Hematopoietic multipotent progenitor cell treated with erythropoietin and hydrocortisone succinate and interleukin-3 and kit ligand, for 8 days (in vitro differentiated cells): Measurements from ENCODE around the gene PER1.

Experiments used
- DNase-seq: peaks from one replicate; pipeline ENCODE4 v3.0.0-alpha.2; 2015

PER1 gene

GRCh38 chr17:8164815-8165131 lies 12.6 kb upstream of the PER1 start:
- DNase-seq: no peak

DNA sequence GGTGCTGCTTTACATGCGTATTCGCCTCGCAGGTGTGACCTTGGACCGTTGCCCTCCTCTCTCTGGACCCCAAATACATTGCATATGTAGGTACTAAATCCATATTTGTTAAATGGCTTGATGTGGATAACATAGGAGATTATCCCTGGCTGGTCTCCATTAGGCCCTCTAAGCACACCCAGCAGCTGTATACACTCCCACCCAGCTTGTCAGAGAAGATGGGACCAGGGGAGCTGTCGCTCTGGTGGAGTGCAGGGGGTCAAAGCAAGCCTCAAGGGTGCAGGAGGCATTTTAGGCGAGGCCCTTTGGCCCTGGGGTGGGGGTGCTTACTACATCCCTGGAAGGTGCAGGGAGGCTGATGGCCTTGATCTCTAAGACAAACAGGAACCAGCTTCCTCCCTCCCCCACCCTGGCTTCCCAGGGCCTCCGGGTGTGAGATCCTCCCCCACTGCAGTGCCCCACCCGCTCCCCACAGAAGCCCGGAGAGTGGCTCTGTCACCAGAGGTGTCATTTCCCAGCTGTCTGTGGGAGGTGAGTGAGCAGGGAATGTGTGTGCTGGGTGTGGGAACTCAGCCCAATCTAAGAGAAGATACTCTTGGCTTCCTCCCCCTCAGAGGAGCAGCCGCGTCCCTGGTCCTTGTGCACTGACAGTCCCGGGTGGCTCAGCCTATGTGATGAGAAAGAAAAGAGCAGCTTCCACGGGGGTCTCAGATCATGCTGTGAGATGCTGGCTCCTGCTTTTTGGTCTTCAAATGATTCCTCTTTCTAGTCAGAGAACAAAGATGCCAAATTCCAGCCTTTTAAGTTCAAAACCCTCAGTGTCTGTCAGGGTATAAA lies 12.0 kb upstream of the PER1 start:
- peak; percentile 78 for DNase-seq

DNA sequence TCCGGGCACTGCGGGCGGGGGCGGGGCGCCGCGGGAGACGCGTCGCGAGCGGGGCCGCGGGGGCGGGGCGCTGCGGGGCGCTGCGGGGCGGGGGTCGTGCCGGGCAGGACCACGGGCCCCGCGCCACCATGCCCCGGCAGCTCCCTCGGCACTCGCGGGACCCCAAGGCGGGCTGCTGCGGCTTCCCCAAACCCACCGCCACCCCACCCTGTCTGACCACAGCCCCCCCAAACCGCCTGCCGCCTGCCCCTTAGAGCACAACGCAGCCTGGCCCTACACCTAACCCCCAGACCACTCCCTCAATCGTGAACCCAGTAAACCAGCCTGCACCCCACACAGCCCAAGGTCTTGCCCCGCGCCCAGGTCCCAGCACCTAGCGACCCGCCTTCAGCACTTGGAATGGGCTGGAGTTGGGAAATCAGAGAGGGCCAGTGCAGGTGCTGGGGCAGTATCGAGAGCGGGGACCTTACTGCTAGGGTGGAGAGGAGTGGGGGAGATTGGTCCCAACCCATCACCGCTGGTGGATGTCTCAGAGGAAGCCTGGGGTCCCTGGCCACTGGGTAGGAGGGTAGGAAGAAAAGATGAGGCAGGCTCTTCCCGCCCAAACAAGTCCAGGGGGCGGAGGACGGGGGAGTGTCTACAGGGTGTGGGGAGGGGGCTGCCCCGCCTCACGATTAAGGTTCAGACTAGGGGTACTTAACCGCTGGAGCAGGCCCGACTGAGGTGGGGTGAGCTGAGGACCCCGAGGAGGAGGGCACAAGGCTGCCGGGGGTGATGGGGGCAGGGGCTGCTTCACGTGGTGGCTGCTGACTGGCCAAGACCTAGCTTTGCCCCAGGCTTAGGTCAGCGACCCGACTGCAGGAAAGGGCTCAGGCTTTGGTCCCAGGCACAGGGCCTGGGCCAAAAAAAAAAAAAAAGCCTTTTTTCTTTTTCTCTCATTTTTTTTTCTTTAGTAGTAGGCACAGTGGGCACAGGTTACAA lies 11.1 kb upstream of the PER1 start:
- DNase-seq: no peak

DNA sequence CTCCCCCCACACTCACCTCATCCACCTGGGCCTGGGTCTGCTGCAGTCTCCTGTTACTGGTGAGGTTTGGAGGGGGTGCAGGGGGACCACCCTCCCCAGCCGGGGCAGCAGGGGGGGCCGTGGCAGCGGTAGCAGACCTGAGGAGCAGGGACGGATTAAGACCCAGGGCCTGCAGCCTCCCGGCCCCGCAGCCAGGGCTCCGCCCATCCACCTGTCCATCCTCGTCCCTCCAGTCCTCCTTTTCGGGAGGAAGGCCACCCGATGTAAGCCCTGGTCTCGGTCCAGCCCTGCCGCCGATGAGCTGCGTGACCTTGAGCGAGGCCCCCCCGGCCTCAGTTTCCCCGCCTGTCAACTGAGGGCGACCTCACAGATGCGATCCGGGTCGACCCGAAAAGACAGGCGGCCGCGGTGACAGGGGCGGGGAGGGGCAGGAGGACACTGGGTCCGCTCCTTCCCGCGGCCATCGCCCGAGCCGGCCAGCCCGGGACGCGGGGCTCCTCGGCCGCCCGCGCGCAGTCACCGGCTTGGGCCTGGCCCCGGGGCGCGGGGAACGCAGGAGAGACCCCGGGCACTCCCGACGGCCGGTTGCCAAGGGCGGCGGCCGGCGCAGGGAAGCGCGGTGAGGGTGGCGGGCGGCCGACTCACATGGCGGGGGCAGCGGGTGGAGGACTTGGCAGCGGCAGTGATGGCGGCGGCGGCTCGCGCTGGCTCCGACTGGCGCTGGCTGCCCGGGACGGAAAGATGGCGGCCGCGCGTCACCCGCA lies 10.2 kb upstream of the PER1 start, which contains the start of gene VAMP2:
TSS of gene VAMP2 (minus strand) at position 716 of the 764 bp plus-strand sequence. CDS start at position 647, 69 bp downstream.
- peak; percentile 63 for DNase-seq

GRCh38 chr17:8161289-8162232 lies 9.4 kb upstream of the PER1 start:
- no peak for DNase-seq

- DNase-seq: no peak
Observed at GRCh38 chr17:8160741-8161221, 8.6 kb upstream of the PER1 start.

DNA sequence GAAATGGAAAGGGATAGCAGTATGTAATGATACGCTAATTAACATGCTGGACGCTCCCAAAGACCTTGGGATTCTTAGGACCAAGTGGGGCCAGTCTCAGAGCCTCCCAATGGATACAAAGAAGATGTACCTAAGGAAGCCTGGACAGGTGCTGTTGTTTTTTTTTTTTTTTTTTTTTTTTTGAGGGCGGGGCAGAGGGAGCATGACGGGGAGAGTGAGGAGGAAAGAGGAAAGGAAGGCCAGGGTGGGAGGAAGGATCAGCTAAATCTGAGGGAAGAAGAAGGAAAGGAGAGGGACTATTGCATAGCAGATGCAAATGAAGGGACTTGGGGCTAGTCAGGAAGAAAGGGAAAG lies 8.0 kb upstream of the PER1 start:
- no peak for DNase-seq

- no peak for DNase-seq
Observed at GRCh38 chr17:8159459-8160223, 7.4 kb upstream of the PER1 start.

DNA sequence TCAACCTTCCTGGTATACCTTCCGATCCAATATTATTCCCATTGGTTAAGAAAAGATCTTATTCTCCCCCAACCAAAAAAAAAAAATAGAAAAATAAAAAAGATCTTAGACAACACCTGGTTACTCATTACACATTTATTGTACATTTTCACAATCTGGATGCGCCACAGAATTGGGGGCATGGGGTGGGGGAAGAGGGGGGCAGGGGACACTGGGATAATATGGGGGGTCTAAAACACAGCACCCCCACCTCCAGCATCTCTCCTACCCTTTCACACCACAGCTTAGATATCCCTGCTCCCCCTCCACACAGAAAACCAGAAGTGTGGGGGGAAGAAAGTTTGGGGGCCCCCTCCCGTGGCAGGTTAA lies 6.8 kb upstream of the PER1 start:
- DNase-seq: no peak

DNA sequence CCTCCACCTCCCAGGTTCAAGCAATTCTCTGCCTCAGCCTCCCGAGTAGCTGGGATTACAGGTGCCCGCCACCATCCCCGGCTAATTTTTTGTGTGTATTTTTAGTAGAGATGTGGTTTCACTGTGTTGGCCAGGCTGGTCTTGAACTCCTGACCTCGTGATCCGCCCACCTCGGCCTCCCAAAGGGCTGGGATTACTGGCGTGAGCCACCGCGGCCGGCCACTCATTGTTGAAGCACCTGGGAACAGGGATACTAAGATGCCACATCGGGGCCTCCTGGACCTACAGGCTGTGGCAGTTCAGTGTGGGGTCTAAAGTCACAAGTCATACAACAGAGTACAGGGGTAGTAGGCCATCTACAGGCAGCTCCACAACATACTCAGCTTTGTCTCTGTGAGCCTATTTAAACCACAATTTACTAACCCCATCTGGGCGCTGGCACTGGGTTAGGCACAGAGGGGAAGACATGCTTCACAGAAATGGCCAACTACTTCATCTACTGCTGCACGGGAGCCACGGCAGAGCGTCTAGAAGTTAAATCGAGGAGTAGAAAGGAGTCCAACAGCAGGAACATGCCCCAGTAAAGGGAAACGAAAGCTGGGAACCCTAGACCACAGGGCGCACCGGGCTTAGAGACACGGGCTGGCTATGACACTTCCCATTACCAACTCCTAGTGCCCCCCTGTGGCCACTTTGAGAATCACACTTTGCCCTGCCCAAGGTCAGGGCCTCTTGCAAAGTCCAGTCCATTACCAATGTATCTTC lies 6.2 kb upstream of the PER1 start:
- peak; percentile 91 for DNase-seq

GRCh38 chr17:8156246-8156992 lies 4.2 kb upstream of the PER1 start:
- DNase-seq: peak; percentile 100

- no peak for DNase-seq
Observed at GRCh38 chr17:8155996-8156245, 3.7 kb upstream of the PER1 start.

DNA sequence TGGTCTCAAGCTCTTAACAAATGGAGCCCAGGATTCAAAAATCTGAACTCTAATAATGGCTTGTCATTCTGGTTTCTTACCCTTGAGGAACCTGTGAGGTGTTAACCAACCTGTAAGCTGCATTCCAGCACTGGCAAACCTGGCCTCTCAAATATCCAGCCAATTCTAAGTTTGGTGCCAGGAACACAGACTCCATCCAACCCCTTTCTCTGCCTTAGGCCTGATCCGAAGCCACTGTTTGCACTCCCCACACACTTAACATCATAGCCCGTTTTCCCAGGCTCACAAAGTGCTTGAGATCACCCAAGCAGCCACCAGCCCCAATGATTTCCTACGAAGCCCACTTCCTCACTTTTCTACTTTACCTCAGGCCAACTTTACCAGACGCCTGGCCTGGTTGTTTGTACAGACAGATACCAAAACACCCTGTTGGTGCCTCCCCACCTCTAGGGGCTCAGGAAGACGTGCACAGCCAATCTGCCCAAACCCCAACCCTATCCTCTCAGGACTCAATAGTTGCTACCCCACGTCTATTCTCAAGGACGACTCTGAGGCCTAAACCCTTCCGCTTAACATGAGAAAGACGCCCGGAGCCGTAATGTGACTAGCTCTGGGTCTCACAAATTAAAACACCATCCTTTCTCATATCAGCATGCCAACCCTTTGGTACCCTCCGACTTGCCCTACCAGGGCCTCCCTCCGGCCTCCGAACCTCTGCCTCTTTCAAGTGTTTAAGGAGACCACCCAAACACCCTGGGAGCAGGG lies 3.2 kb upstream of the PER1 start:
- peak; percentile 40 for DNase-seq

DNA sequence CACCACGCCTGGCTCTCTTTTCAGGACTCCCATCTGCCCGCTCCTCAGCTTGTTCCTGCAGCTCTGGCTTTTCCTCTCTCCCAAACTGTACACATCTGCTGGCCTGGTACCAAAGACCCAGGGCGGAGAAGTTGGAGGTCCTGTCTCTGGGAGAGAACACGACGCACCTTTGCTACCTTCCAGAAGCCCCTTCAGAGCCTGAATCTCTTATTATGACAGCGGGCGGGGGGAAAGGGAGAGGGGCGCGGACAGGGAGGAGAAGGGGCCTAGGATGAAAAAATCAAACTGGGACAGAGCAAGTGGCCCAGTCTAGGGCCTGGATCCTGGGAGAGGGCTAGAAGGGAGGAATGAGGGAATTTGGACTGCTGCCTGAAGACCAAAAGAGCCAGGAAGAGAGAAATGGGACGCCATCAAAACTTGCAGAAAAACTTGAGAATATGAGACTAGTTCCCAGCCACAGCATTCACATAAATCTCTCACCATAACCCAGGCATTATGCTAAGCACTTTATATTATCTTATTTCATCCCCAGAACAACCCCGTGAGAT lies 2.5 kb upstream of the PER1 start:
- DNase-seq: no peak

DNA sequence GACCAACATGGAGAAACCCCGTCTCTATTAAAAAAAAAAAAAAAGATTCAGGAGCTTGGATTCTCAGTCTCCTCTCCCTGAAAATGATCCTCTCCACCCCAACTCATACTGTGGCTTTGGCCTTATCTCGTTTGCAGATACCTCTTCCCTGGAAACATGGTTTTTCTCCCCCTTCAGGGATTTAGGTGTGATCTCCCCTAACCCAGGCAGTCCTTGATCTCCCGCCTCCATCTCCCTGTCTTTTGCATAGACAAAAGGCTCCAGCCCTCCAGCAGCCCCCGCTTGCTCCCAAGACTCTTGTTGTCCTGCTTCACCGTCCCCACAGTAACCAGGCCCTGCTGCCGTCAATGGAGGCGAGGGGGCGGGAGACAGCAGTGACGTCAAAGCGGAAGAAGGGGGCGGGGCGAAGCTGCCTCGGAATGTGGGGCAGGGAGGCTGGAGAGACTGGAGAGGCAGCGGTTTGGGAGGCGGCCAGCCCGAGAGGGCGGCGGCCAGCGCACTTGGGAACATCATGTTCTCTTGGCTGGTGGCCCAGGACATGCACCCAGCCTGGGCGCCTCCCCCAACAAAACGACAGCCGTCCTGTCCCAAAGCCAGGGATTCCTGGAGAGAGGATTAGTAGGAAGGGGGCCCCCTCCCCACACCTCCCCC lies 1.9 kb upstream of the PER1 start:
- peak; percentile 98 for DNase-seq

GRCh38 chr17:8153525-8153956 lies 1.3 kb upstream of the PER1 start:
- DNase-seq: peak; percentile 89

GRCh38 chr17:8153031-8153451 lies 837 bp upstream of the PER1 start:
- DNase-seq: no peak

DNA sequence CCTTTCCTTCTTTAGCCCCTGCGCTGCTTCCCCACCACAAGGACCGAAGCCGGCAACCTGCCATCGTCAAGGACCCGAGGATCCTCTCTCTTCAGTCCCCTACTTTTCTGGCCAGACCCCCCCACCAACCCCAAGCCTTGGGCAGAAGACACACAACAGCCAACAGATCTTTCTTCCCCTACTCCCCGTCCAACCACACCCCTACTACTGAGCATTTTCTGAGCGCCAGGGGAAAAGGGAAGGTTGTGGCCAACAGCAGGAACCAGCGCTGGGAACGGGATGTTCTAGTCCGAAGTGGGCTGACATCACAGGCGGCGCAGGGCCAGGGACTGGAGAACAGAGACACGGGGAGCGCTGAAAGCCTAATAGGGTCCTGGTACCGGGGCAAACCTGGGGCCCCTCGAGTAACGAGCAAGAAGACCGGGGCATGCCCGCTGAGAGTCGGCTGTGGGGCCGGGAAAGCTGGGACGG lies 528 bp downstream of the PER1 start:
- peak; percentile 38 for DNase-seq
